Skeletal muscle tissue (tissue), 4 donors: ENCODE data around the gene XKR3. TPM values are rescaled to one million over a fixed set of nuclear protein-coding genes. Genes with fewer than 3 reads are reported as not detected.
"Not testable (repeated sequence)": the region's sequence is repeated elsewhere in the genome, so short reads cannot be mapped to it uniquely, and the experiment has no call there.

ENCODE experiments used
- H3K27ac ChIP-seq: one replicate; pipeline ENCODE4 v1.7.0; 2013; ENCODE audit warnings: mild to moderate bottlenecking, low read depth, low read length, inconsistent platforms
- H3K27me3 ChIP-seq, 3 donors: one replicate each; pipeline ENCODE4 v1.7.0; 2013; ENCODE audit warnings: low read length in 3 of 3; ENCODE audit not compliant: control insufficient read depth in 3 of 3, insufficient read depth in 3 of 3
- H3K36me3 ChIP-seq, 3 donors: one replicate each; pipeline ENCODE4 v1.7.0; 2013; ENCODE audit warnings: low read length in 3 of 3; ENCODE audit not compliant: control insufficient read depth in 3 of 3, insufficient read depth in 3 of 3
- H3K4me1 ChIP-seq, 3 donors: one replicate each; pipeline ENCODE4 v1.7.0; 2013; ENCODE audit warnings: low read length in 3 of 3, mild to moderate bottlenecking in 3 of 3; ENCODE audit not compliant: control insufficient read depth in 3 of 3, insufficient read depth in 3 of 3
- H3K4me3 ChIP-seq, 3 donors: one replicate each; pipeline ENCODE4 v1.7.0; 2013; ENCODE audit warnings: low read length in 3 of 3
- H3K9ac ChIP-seq, 3 donors: one replicate each; pipeline ENCODE4 v1.7.0; 2013; ENCODE audit warnings: low read length in 3 of 3, mild to moderate bottlenecking in 3 of 3, moderate library complexity in 2 of 3, low read depth in 1 of 3
- H3K9me3 ChIP-seq, 3 donors: one replicate each; pipeline ENCODE4 v1.7.0; 2013; ENCODE audit warnings: low read length in 3 of 3; ENCODE audit not compliant: control insufficient read depth in 3 of 3
- total RNA-seq: library from RNA; depleted of rRNA; stranded (reverse); fragments of >200 nt; gene quantifications from one replicate; pipeline ENCODE4 v1.2.3, GENCODE V29; 2014
- donor health status: Osteomylitis.

The XKR3 gene
- not detected for total RNA-seq

- Histone ChIP-seq H3K4me1 (peaks cover 0 to 5% (median 5%) of the 10 kb centered on the region in 3 donors), H3K36me3 (no peaks in the 10 kb centered on the region), H3K9ac (no peak within 1 kb of the TSS), H3K27ac (no peak within 1 kb of the TSS), H3K27me3 (no peaks in the 10 kb centered on the region), H3K9me3 (no peaks in the 10 kb centered on the region), H3K4me3 (peak within 1 kb of the TSS; percentile 2 to 48 (median 37))
These were observed at the start of gene XKR3 for GRCh38 chr22:16824716-16825687. Gene XKR3, minus strand, starts transcription at chr22:16825411. Its CDS starts 17,338 bp downstream, at chr22:16808073.

DNA sequence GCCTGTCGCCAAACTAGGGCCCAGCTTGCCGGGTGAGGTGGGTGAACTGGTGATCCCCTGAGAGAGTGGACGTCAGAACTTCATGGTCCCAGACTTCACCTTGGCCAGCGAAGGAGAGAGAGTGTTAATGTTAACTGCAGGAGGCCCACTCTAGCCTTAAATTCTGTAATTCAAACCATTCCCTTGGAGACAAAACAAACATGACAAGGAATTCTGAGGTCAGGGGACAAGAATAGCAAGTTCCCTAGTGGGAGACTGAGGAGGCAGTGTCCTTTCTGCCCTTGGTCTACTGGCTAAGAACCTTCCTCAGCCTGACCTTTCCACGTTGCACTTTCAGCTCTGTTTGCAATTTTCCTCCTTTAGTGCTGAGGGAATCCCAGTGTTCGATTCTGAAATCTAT lies 44.4 kb upstream of the XKR3 start:
- H3K9me3 ChIP-seq, H3K27me3 ChIP-seq, H3K36me3 ChIP-seq, H3K4me1 ChIP-seq, H3K27ac ChIP-seq, H3K4me3 ChIP-seq, H3K9ac ChIP-seq: not testable (repeated sequence)

GRCh38 chr22:16866167-16866566 lies 41.0 kb upstream of the XKR3 start:
- H3K27ac ChIP-seq: no peak overlapping the region
- no peak overlapping the region for H3K4me3 ChIP-seq
- H3K9me3 ChIP-seq: no peaks in the 10 kb centered on the region
- no peak overlapping the region for H3K9ac ChIP-seq
- no peaks in the 10 kb centered on the region for H3K36me3 ChIP-seq
- H3K4me1 ChIP-seq: no peaks in the 10 kb centered on the region
- no peaks in the 10 kb centered on the region for H3K27me3 ChIP-seq

- H3K4me1 ChIP-seq, H3K4me3 ChIP-seq, H3K27ac ChIP-seq, H3K36me3 ChIP-seq, H3K27me3 ChIP-seq, H3K9ac ChIP-seq, H3K9me3 ChIP-seq: not testable (repeated sequence)
These were observed 31.6 kb upstream of the XKR3 start for GRCh38 chr22:16856851-16857250.

DNA sequence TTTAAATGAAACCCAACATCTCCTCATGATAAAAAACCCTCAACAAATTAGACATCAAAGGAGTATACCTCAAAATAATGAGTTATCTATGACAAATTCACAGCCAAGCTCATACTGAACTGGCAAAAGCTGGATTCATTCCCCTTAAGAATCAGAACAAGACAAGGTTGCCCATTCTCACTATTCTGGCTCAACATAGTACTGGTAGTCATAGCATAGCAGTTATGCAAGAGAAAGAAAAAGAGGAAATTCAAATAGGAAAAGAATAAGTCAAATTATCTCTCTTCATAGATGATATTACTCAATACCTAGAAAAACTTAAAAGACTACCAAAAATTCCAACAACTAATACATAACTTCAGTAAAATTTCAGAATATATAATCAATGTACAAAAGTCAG lies 29.4 kb upstream of the XKR3 start:
- Histone ChIP-seq H3K9me3 (no peaks in the 10 kb centered on the region), H3K4me3 (no peak overlapping the region), H3K9ac (no peak overlapping the region), H3K4me1 (no peaks in the 10 kb centered on the region), H3K27me3 (no peaks in the 10 kb centered on the region), H3K27ac (no peak overlapping the region), H3K36me3 (no peaks in the 10 kb centered on the region)

DNA sequence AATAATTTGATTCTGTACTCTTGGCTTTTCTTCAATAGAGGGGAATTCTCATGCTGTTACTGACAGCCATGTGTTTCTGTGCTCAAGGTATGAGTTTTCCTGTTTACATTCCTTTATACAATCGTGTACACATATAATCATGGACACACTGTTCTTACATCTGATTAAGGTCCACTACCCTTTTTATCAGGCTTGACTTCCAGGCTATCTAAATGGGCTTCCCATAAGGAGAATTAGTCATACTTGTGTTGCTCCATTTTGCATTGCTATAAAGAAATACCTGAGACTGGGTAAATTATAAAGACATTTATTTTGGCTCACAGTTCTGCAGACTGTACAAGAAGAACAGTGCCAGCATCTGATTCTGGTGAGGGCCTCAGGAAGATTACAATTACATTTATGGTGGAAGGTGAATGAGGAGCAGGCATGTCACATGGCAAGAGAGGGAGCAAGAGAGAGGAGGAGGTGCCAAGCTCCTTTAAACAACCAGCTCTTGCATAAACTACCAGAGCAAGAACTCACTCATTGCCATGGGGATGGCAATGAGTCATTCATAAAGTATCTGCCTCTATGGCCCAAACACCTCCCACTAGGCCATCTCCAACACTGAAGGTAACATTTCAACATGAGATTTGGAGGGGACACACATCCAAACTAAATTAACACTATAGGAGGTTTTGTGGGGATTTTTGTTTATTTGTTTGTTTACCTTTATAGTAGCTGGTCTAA lies 26.2 kb upstream of the XKR3 start:
- not testable (repeated sequence) for H3K4me1 ChIP-seq, H3K9ac ChIP-seq, H3K4me3 ChIP-seq, H3K9me3 ChIP-seq, H3K36me3 ChIP-seq, H3K27me3 ChIP-seq, H3K27ac ChIP-seq

- Histone ChIP-seq H3K27ac (no peak overlapping the region), H3K36me3 (no peaks in the 10 kb centered on the region), H3K9ac (no peak overlapping the region), H3K27me3 (no peaks in the 10 kb centered on the region), H3K9me3 (no peaks in the 10 kb centered on the region), H3K4me3 (no peak overlapping the region), H3K4me1 (no peaks in the 10 kb centered on the region)
These were observed 22.1 kb upstream of the XKR3 start for GRCh38 chr22:16847271-16847670.

DNA sequence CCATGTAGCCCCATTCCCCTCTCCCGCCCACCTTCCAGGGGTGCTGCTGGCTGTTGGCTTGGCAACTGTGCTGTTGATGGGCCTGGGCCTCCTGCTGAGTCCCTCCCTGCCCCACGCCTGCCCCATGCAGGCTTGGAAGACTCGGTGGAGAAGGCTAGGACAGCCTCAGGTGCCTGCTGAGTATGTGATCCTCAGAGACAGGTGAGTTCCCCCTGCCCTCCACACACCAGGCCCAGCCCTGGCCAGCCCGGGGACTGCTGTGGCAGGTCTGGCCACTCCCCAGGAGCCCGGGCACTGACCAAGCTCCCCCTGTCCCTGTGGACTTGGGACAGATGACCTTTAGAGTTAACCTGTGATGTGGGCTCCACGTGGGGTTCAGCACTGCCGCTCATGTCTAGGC lies 20.7 kb upstream of the XKR3 start:
- H3K9ac ChIP-seq: no peak overlapping the region
- H3K27me3 ChIP-seq: no peaks in the 10 kb centered on the region
- H3K4me3 ChIP-seq: no peak overlapping the region
- no peak overlapping the region for H3K27ac ChIP-seq
- H3K9me3 ChIP-seq: no peaks in the 10 kb centered on the region
- H3K36me3 ChIP-seq: no peaks in the 10 kb centered on the region
- H3K4me1 ChIP-seq: no peaks in the 10 kb centered on the region

GRCh38 chr22:16845465-16845864 lies 20.3 kb upstream of the XKR3 start:
- no peaks in the 10 kb centered on the region for H3K4me1 ChIP-seq
- H3K27ac ChIP-seq: no peak overlapping the region
- H3K9me3 ChIP-seq: no peaks in the 10 kb centered on the region
- H3K9ac ChIP-seq: no peak overlapping the region
- H3K4me3 ChIP-seq: no peak overlapping the region
- H3K36me3 ChIP-seq: no peaks in the 10 kb centered on the region
- no peaks in the 10 kb centered on the region for H3K27me3 ChIP-seq

DNA sequence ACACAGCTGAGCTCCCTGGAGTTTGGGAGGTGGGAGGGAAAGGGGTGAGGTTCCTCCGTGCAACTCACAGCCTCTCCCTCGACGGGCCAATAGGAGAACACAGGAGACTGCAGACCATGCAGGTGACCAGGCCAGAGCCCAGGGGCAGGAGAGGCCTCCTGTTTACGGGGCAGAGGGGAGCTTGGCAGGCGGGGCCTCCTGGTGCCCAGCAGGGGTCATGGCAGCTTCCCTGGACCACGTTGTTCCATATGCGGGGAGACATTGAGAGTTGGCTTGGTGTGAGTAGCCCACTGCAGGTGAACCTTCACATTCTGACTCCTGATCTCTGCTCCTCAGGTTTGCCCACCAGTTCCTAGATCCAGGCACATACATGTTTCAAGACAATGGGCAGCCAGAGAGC lies 19.3 kb upstream of the XKR3 start:
- Histone ChIP-seq H3K27me3 (no peaks in the 10 kb centered on the region), H3K4me3 (no peak overlapping the region)

More for the DNA sequence above, 19.3 kb upstream of the XKR3 start:
- H3K9ac ChIP-seq: no peak overlapping the region
- H3K36me3 ChIP-seq: no peaks in the 10 kb centered on the region
- H3K27ac ChIP-seq: no peak overlapping the region
- H3K4me1 ChIP-seq: no peaks in the 10 kb centered on the region
- H3K9me3 ChIP-seq: no peaks in the 10 kb centered on the region
